22Rv1 (cell line): ENCODE data around the gene CAPZB.

Source experiments
- ZFX ChIP-seq: fragments of 450-650 bp; IDR thresholded peaks from 2 replicates; pipeline ENCODE4 v1.6.1; 2017; ENCODE audit warnings: antibody characterized with exemption, borderline replicate concordance
- TF ChIP-seq, protein P1 (sequence below): fragments of 450-650 bp; IDR thresholded peaks from 2 replicates; pipeline ENCODE4 v1.5.1; 2017; ENCODE audit warnings: mild to moderate bottlenecking

DNA sequence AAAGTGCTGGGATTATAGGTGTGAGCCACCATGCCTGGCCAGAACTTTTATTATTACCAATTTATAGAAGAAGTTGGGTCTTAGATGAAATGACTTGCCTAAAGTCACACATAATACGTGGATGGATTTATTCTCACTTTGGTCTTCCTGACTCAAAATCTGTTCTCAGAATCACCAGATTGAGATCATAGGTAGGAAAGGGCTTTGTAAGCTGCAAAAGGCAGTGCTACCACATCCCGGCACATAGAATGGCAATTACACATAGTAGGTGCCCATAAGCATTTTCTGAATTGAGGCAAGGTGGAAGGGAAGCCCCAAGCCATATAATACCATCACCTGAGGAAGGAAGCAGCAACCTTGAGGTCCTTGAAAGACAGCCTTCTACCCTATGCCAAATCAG, 8.2 kb upstream of the CAPZB start:
- TF ChIP-seq ZFX = no peak
- TF ChIP-seq, protein P1, sequence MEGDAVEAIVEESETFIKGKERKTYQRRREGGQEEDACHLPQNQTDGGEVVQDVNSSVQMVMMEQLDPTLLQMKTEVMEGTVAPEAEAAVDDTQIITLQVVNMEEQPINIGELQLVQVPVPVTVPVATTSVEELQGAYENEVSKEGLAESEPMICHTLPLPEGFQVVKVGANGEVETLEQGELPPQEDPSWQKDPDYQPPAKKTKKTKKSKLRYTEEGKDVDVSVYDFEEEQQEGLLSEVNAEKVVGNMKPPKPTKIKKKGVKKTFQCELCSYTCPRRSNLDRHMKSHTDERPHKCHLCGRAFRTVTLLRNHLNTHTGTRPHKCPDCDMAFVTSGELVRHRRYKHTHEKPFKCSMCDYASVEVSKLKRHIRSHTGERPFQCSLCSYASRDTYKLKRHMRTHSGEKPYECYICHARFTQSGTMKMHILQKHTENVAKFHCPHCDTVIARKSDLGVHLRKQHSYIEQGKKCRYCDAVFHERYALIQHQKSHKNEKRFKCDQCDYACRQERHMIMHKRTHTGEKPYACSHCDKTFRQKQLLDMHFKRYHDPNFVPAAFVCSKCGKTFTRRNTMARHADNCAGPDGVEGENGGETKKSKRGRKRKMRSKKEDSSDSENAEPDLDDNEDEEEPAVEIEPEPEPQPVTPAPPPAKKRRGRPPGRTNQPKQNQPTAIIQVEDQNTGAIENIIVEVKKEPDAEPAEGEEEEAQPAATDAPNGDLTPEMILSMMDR = no peak
